SKM-1 treated with dmso at 0.1 percent for 144 hours (cell line): Measurements from ENCODE around the gene EPM2A.
"Not testable (repeated sequence)": the region's sequence is repeated elsewhere in the genome, so short reads cannot be mapped to it uniquely, and the experiment has no call there.

ENCODE experiments used
- DNase-seq: peaks from one replicate; lab custom pipeline; 2025; ENCODE audit not compliant: unreplicated experiment; lab: John Stamatoyannopoulos, UW

Gene EPM2A

GRCh38 chr6:145731447-145731846 lies 3.9 kb downstream of the EPM2A start:
- DNase-seq = no peak

GRCh38 chr6:145729887-145730286 lies 5.4 kb downstream of the EPM2A start:
- no peak for DNase-seq

- no peak for DNase-seq
Observed at GRCh38 chr6:145728444-145729385, 6.6 kb downstream of the EPM2A start.

- peak; percentile 14 for DNase-seq
Observed at GRCh38 chr6:145727817-145728388, 7.4 kb downstream of the EPM2A start.

- no peak for DNase-seq
Observed at GRCh38 chr6:145725570-145725969, 9.8 kb downstream of the EPM2A start.

GRCh38 chr6:145723646-145724045 lies 11.7 kb downstream of the EPM2A start:
- no peak for DNase-seq

- no peak for DNase-seq
Observed at GRCh38 chr6:145722190-145722589, 13.1 kb downstream of the EPM2A start.

- no peak for DNase-seq
Observed at GRCh38 chr6:145721144-145721543, 14.2 kb downstream of the EPM2A start.

GRCh38 chr6:145715426-145715825 lies 19.9 kb downstream of the EPM2A start:
- DNase-seq = no peak

GRCh38 chr6:145714731-145715130 lies 20.6 kb downstream of the EPM2A start:
- DNase-seq = no peak

- DNase-seq = no peak
Observed at GRCh38 chr6:145713773-145714172, 21.5 kb downstream of the EPM2A start.

GRCh38 chr6:145711372-145711771 lies 23.9 kb downstream of the EPM2A start:
- no peak for DNase-seq

GRCh38 chr6:145707397-145707796 lies 27.9 kb downstream of the EPM2A start:
- DNase-seq = no peak

- DNase-seq = peak; percentile 45
Observed at GRCh38 chr6:145705561-145705960, 29.8 kb downstream of the EPM2A start.

GRCh38 chr6:145704143-145704781 lies 31.1 kb downstream of the EPM2A start:
- DNase-seq = no peak

GRCh38 chr6:145699462-145699861 lies 35.9 kb downstream of the EPM2A start:
- DNase-seq = no peak

- DNase-seq = not testable (repeated sequence)
Observed at GRCh38 chr6:145697401-145697800, 37.9 kb downstream of the EPM2A start.

GRCh38 chr6:145694083-145694737 lies 41.1 kb downstream of the EPM2A start:
- no peak for DNase-seq

- DNase-seq = no peak
Observed at GRCh38 chr6:145690969-145691368, 44.4 kb downstream of the EPM2A start.

- DNase-seq = no peak
Observed at GRCh38 chr6:145689529-145689928, 45.8 kb downstream of the EPM2A start.

GRCh38 chr6:145688493-145688905 lies 46.8 kb downstream of the EPM2A start:
- no peak for DNase-seq
